Gastrocnemius medialis (tissue), 4 donors: ENCODE measurements around the gene AAR2. TPM values are rescaled to one million over a fixed set of nuclear protein-coding genes. Genes with fewer than 3 reads are reported as not detected.

Experiments used
- ATAC-seq, 2 donors: fragments of 150-250 bp; one replicate each; pipeline ENCODE4 v1.9.1; 2016
- DNase-seq, 2 donors: peaks; one replicate each; pipeline ENCODE4 v3.0.0-alpha.2; 2019
- H3K27ac ChIP-seq, 4 donors: fragments of 200-600 bp; sonication (generic); 1 replicate in 1 of 4; 2 replicates in 3 of 4; pipeline ENCODE4 v1.5.1; 2016 to 2018; ENCODE audit warnings: mild to moderate bottlenecking in 2 of 4, moderate library complexity in 1 of 4
- H3K27me3 ChIP-seq, 3 donors: fragments of 200-600 bp; sonication (generic) in 2 of 3; 1 replicate in 1 of 3; 2 replicates in 2 of 3; pipeline versions ENCODE4 v1.5.1 to v1.6.0; 2016 to 2019; ENCODE audit warnings: mild to moderate bottlenecking in 1 of 3, moderate library complexity in 1 of 3
- H3K36me3 ChIP-seq, 2 donors: fragments of 200-600 bp; sonication (generic) in 1 of 2; one replicate each; pipeline ENCODE4 v1.5.1; 2017 to 2018
- H3K4me1 ChIP-seq, 2 donors: fragments of 200-600 bp; sonication (generic) in 1 of 2; one replicate each; pipeline ENCODE4 v1.5.1; 2016 to 2017; ENCODE audit warnings: mild to moderate bottlenecking in 2 of 2
- H3K4me3 ChIP-seq, 4 donors: fragments of 200-600 bp; sonication (generic) in 3 of 4; 1 replicate in 1 of 4; 2 replicates in 3 of 4; pipeline ENCODE4 v1.5.1; 2016 to 2019; ENCODE audit warnings: mild to moderate bottlenecking in 2 of 4
- H3K9me3 ChIP-seq, 3 donors: fragments of 200-600 bp; sonication (generic) in 2 of 3; 1 replicate in 1 of 3; 2 replicates in 2 of 3; pipeline ENCODE4 v1.5.1; 2016 to 2019
- CTCF ChIP-seq, 5 experiments: fragments of 450-650 bp in 3 of 5; fragments of 200-600 bp in 2 of 5; sonication (generic) in 2 of 5; IDR thresholded peaks in 4 of 5; conservative IDR thresholded peaks in 1 of 5; 1 replicate in 4 of 5; 2 replicates in 1 of 5; pipeline ENCODE4 v1.5.1; 2016 to 2019; ENCODE audit warnings: antibody characterized with exemption in 5 of 5, mild to moderate bottlenecking in 3 of 5, moderate library complexity in 3 of 5
- POLR2A ChIP-seq, 2 donors: fragments of 450-650 bp; IDR thresholded peaks; one replicate each; pipeline ENCODE4 v1.6.1; 2017; ENCODE audit warnings: antibody characterized with exemption in 2 of 2, mild to moderate bottlenecking in 2 of 2, moderate library complexity in 2 of 2
- in situ Hi-C, 4 donors: fragments of 200-750 bp; cut with MboI; loops; one replicate each; pipeline versions ENCODE4 v1.15.0 to v1.8.0; 2017; ENCODE audit warnings: low sequenced_read_pairs in 4 of 4
- intact Hi-C: fragments of 100-400 bp; cut with DNase I; formaldehyde crosslinking; loops from one replicate; pipeline ENCODE4 v1.15.1; 2023; ENCODE audit warnings: low total_unique reads
- total RNA-seq, 4 donors: library from RNA; depleted of rRNA; stranded (reverse); fragments of >200 nt; gene quantifications; one replicate each; pipeline versions ENCODE4 v1.1.0 to v1.2.3, GENCODE V29; 2016

AAR2 gene
- total RNA-seq, 4 donors from 2014 or later: 18.7 to 24.4 (median 21.2) TPM

GRCh38 chr20:36207602-36208001, 28.7 kb upstream of the AAR2 start:
- no peak overlapping the region for H3K27ac ChIP-seq
- DNase-seq (no peak), ATAC-seq (no peak)
- no peaks in the 10 kb centered on the region for H3K36me3 ChIP-seq
- in situ Hi-C loops: loop anchor here in 3 of 4 donors (10.0 to 25.0 kb wide), 4 partner anchors 227 to 405 kb away; partner anchors contain the start of gene RAB5IF (in 1 of the 3)
- H3K4me1 ChIP-seq: peaks cover 0 to 4% of the 10 kb centered on the region in 2 donors
- no peaks in the 10 kb centered on the region for H3K9me3 ChIP-seq
- no peak for TF ChIP-seq CTCF (IDR thresholded peaks at IDR 0.05 in 4 of 5, conservative IDR thresholded peaks at IDR 0.05 in 1 of 5)
- no peak for TF ChIP-seq POLR2A (IDR thresholded peaks at IDR 0.05)
- intact Hi-C loops: no loop called here
- no peaks in the 10 kb centered on the region for H3K27me3 ChIP-seq
- no peak overlapping the region for H3K4me3 ChIP-seq

- Histone ChIP-seq H3K36me3 (no peaks in the 10 kb centered on the region), H3K4me3 (no peak overlapping the region), H3K27me3 (no peaks in the 10 kb centered on the region), H3K4me1 (no peaks in the 10 kb centered on the region), H3K27ac (no peak overlapping the region), H3K9me3 (no peaks in the 10 kb centered on the region)
- TF ChIP-seq POLR2A (IDR thresholded peaks at IDR 0.05) (no peak), CTCF (IDR thresholded peaks at IDR 0.05 in 4 of 5, conservative IDR thresholded peaks at IDR 0.05 in 1 of 5) (no peak)
- in situ Hi-C loops (loop anchor here in 3 of 4 donors (10.0 to 25.0 kb wide), 4 partner anchors 227 to 404 kb away; partner anchors contain the start of gene RAB5IF (in 1 of the 3)), intact Hi-C loops (no loop called here)
- ATAC-seq (no peak), DNase-seq (no peak)
These were observed 28.0 kb upstream of the AAR2 start for GRCh38 chr20:36208257-36208656.

GRCh38 chr20:36210436-36211021, 25.7 kb upstream of the AAR2 start:
- ATAC-seq (no peak), DNase-seq (no peak)
- Histone ChIP-seq H3K36me3 (no peaks in the 10 kb centered on the region), H3K4me3 (no peak overlapping the region), H3K27me3 (no peaks in the 10 kb centered on the region), H3K9me3 (no peaks in the 10 kb centered on the region), H3K27ac (no peak overlapping the region), H3K4me1 (no peaks in the 10 kb centered on the region)
- TF ChIP-seq CTCF (IDR thresholded peaks at IDR 0.05 in 4 of 5, conservative IDR thresholded peaks at IDR 0.05 in 1 of 5) (no peak), POLR2A (IDR thresholded peaks at IDR 0.05) (no peak)
- in situ Hi-C loops: loop anchor here in 2 of 4 donors (5.0 to 25.0 kb wide), 3 partner anchors 227 to 402 kb away; partner anchors contain the start of gene RAB5IF (in 1 of the 2)
- intact Hi-C loops: no loop called here

GRCh38 chr20:36213362-36213761, 22.9 kb upstream of the AAR2 start:
- Histone ChIP-seq H3K36me3 (no peaks in the 10 kb centered on the region), H3K4me3 (no peak overlapping the region), H3K27me3 (no peaks in the 10 kb centered on the region), H3K27ac (no peak overlapping the region), H3K9me3 (no peaks in the 10 kb centered on the region), H3K4me1 (no peaks in the 10 kb centered on the region)
- intact Hi-C loops: no loop called here
- no peak for TF ChIP-seq POLR2A (IDR thresholded peaks at IDR 0.05)
- no peak for TF ChIP-seq CTCF (IDR thresholded peaks at IDR 0.05 in 4 of 5, conservative IDR thresholded peaks at IDR 0.05 in 1 of 5)
- DNase-seq (no peak), ATAC-seq (no peak)
- in situ Hi-C loops: loop anchor here in 2 of 4 donors (5.0 to 25.0 kb wide), 3 partner anchors 224 to 399 kb away; partner anchors contain the start of gene RAB5IF (in 1 of the 2)
